GM10266 (cell line): ENCODE results near the gene SLC35F6.
A peak's percentile ranks its signal among the peaks of the same experiment; 100 is the strongest.

Source experiments
- DNase-seq: peaks from one replicate; pipeline ENCODE4 v3.0.0; 2012; ENCODE audit errors: extremely low spot score
- TF ChIP-seq, protein P1 (sequence below): IDR thresholded peaks from 2 replicates; pipeline ENCODE4 v1.5.1; 2012; ENCODE audit warnings: mild to moderate bottlenecking, low read depth; ENCODE audit not compliant: control insufficient read depth, insufficient read depth; ENCODE audit errors: missing control alignments

The SLC35F6 gene

DNA sequence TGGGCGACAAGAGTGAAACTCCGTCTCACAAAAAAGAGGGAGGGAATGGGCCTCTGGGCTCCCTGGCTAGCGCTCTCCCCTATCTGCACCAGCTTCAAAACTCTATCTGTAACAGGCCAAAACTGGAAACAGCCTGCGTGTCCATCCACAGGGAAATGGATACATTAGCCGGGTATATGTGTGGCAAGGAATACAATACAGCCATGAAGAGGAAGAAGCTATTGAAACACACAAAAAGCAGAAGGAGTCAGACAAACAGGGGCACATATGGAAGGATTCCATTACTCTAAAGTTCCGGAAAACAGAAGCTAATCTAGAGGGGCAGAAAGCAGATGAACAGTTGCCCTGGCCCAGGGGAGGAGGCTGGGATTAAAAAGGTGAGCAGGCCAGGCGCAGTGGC, 24.6 kb upstream of the SLC35F6 start:
- TF ChIP-seq, protein P1, sequence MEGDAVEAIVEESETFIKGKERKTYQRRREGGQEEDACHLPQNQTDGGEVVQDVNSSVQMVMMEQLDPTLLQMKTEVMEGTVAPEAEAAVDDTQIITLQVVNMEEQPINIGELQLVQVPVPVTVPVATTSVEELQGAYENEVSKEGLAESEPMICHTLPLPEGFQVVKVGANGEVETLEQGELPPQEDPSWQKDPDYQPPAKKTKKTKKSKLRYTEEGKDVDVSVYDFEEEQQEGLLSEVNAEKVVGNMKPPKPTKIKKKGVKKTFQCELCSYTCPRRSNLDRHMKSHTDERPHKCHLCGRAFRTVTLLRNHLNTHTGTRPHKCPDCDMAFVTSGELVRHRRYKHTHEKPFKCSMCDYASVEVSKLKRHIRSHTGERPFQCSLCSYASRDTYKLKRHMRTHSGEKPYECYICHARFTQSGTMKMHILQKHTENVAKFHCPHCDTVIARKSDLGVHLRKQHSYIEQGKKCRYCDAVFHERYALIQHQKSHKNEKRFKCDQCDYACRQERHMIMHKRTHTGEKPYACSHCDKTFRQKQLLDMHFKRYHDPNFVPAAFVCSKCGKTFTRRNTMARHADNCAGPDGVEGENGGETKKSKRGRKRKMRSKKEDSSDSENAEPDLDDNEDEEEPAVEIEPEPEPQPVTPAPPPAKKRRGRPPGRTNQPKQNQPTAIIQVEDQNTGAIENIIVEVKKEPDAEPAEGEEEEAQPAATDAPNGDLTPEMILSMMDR, result no peak
- no peak for DNase-seq

DNA sequence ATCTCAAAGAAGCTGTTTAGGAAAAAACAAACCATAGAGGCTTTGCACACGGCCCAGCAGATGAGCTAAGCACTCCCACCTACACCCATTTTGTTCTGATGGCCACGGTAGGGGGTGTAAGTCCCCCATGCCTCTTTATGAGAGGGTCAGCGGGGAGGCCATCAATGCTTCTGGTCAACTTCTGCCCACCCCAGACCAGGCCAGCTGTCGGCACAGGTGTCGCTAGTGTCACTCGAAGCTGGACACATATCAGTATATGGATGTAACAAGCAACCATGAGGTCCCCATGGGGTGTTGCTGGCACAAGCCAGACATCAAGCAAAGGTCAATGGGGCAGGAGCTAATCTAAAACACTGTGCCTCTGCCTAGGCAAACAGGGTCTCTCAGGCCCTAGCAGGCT, 23.7 kb upstream of the SLC35F6 start:
- DNase-seq, result no peak
- TF ChIP-seq, protein P1, result no peak

DNA sequence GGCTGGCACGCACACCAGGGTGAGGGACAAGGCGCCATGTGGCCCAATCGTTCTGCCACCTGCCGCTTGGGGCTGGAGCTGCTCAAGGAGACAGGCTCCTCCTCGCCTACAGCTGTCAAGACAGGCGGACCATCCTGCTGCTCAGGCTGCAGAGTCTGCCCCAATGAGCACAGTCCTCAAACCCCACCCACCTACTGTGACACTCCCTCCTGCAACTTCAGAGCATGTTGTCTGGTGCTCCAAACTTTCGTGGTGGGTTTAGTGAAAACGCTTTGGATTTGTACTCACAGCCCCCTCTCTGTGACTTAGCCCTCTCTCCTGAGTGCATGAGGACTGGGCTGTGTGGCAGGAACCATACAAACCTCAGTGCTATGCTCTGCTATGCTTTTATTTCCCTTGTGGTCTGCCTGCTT, 23.2 kb upstream of the SLC35F6 start:
- DNase-seq, result no peak
- TF ChIP-seq, protein P1, result no peak

GRCh38 chr2:26742048-26742770, 21.9 kb upstream of the SLC35F6 start:
- DNase-seq, result no peak
- TF ChIP-seq, protein P1, result no peak

- no peak for DNase-seq
- TF ChIP-seq, protein P1, result no peak
Measured at GRCh38 chr2:26743852-26744251, 20.2 kb upstream of the SLC35F6 start.

DNA sequence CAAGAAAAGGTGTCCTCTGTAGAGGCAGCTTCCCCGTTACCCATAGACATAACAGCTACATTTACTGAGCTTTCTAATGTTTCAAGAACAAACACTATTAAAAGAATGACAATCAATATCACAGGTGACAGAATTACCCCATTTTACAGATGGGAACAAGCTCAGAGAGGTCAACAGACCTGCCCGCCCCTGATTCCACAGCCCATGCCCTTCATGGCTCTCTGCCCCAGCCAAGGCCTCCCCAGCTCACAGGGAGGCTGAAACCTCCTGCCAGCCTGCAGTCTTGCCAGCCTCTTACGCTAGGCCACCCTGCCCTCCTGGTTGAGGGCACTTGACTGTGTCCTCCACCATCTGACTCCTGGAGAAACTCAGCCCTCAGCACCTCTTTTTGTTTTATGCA, 19.1 kb upstream of the SLC35F6 start:
- TF ChIP-seq, protein P1, result no peak
- no peak for DNase-seq

DNA sequence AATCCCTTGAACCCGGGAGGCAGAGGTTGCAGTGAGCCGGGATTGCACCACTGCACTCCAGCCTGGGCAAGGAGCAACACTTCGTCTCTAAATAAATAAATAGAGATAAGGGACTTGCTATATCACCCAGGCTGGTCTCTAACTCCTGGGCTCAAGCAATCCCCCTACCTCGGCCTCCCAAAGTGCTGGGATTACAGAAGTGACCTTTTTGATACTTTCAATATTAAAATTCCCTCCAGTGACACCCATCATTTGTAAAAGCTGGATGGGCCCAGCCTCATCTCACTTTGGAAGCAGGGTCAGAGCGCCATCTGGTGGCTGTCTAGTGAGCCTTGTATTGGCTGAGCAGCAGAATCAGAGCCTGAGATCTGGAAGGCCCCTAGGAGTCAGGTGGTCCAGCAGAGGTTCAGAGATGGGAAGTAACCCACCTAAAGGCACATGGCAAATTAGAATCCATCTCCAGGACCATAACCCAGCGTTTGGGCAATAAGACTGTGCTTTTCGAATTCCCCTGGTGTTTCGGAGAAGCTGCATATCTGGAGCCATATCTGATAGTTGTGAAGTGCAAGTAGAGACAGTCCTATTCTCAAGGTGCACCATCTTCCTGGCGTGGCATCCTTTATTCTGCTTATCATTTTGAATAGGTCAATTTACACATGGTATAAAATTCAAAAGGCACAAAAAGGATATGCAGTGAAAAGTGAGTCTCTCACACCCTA, 18.3 kb upstream of the SLC35F6 start:
- peak; percentile 75 for DNase-seq
- TF ChIP-seq, protein P1, result peak; percentile 94
